HepG2 (cell line): Measurements from ENCODE around the gene JAZF1. TPM values are rescaled to one million over a fixed set of nuclear protein-coding genes. Genes with fewer than 3 reads are reported as not detected.

ENCODE experiments used
- ADNP ChIP-seq: sonication (generic); formaldehyde crosslinking; IDR thresholded peaks from 2 replicates; pipeline ENCODE4 v1.4.0; 2020; ENCODE audit warnings: missing genetic modification reagents
- REXO4 ChIP-seq: sonication (generic); formaldehyde crosslinking; IDR thresholded peaks from 2 replicates; pipeline ENCODE4 v1.8.0; 2022; ENCODE audit warnings: missing genetic modification reagents, mild to moderate bottlenecking, borderline replicate concordance
- SMAD9 ChIP-seq: sonication (generic); formaldehyde crosslinking; IDR thresholded peaks from 2 replicates; pipeline ENCODE4 v1.5.1; 2020; ENCODE audit warnings: mild to moderate bottlenecking, missing genetic modification reagents
- ZNF207 ChIP-seq: fragments of 450-650 bp; IDR thresholded peaks from 2 replicates; pipeline ENCODE4 v1.6.1; 2016; ENCODE audit warnings: antibody characterized with exemption, borderline replicate concordance
- ZNF782 ChIP-seq: sonication (generic); formaldehyde crosslinking; IDR thresholded peaks from 2 replicates; pipeline ENCODE4 v1.4.0; 2020; ENCODE audit warnings: missing genetic modification reagents, mild to moderate bottlenecking, borderline replicate concordance
- polyA plus RNA-seq, 8 experiments: library from polyadenylated mRNA; depleted of rRNA in 3 of 8; stranded (reverse) in 7 of 8; unstranded in 1 of 8; fragments of >200 nt; fragmentation: Illumina TruSeq in 4 of 8; extraction: Trizol in 4 of 8; gene quantifications; 2 replicates each; pipeline versions ENCODE4 v1.2.1 to v1.2.3, GENCODE V29; 2011 to 2016; ENCODE audit warnings: low read depth in 4 of 8, missing spikeins in 1 of 8, mixed read lengths in 1 of 8; ENCODE audit not compliant: insufficient read depth in 1 of 8
- total RNA-seq, 5 experiments: library from RNA; depleted of rRNA; stranded (reverse); fragments of >200 nt; fragmentation: Illumina TruSeq; extraction: Trizol; gene quantifications; 2 replicates each; pipeline ENCODE4 v1.2.3, GENCODE V29; 2016; ENCODE audit warnings: low read depth in 1 of 5
- TF ChIP-seq, protein P1 (sequence below): sonication (generic); formaldehyde crosslinking; IDR thresholded peaks from 2 replicates; pipeline ENCODE4 v1.4.0; 2020; ENCODE audit warnings: mild to moderate bottlenecking, missing genetic modification reagents
- TF ChIP-seq, protein P2 (sequence below): sonication (generic); formaldehyde crosslinking; IDR thresholded peaks from 2 replicates; pipeline ENCODE4 v1.4.0; 2020; ENCODE audit warnings: missing genetic modification reagents
- TF ChIP-seq, protein P3 (sequence below): sonication (generic); formaldehyde crosslinking; IDR thresholded peaks from 2 replicates; pipeline ENCODE4 v1.8.1; 2023; ENCODE audit warnings: mild to moderate bottlenecking, missing genetic modification reagents, borderline replicate concordance
- TF ChIP-seq, protein P4 (sequence below): sonication (generic); formaldehyde crosslinking; IDR thresholded peaks from 2 replicates; pipeline ENCODE4 v1.4.0; 2020; ENCODE audit warnings: missing genetic modification reagents, borderline replicate concordance
- TF ChIP-seq, protein P5 (sequence below): sonication (generic); formaldehyde crosslinking; IDR thresholded peaks from 2 replicates; pipeline ENCODE4 v1.8.0; 2022; ENCODE audit warnings: mild to moderate bottlenecking, missing genetic modification reagents; ENCODE audit not compliant: insufficient replicate concordance
- TF ChIP-seq, protein P6 (sequence below): sonication (generic); formaldehyde crosslinking; IDR thresholded peaks from 2 replicates; pipeline ENCODE4 v1.4.0; 2020; ENCODE audit warnings: missing genetic modification reagents; ENCODE audit errors: not compliant biosample characterization

The JAZF1 gene
- total and polyA plus RNA-seq, 2 of the 13 experiments (the other 11 are each of a cell fraction or from before 2014, with no cell fraction given), result not detected

DNA sequence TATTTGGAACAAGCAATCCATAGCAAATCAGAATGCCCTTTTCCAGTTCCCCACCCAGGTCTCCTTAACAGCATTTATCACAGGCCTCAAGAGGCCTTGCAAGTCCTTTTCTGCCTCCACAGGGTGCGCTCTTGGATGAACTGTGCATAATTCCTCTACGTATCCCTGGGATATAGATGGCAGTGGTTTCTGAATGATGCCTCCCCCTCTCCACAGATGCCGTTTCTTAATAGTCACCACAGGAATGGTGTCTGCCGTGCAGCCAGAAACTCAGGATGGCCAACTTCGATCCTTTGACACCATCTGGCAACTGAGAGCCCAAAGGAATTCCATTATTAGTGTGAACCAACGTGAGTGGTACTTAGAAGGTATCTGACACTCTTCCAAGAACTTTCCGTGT lies 43.1 kb downstream of the JAZF1 start (continued):
- TF ChIP-seq, protein P1, sequence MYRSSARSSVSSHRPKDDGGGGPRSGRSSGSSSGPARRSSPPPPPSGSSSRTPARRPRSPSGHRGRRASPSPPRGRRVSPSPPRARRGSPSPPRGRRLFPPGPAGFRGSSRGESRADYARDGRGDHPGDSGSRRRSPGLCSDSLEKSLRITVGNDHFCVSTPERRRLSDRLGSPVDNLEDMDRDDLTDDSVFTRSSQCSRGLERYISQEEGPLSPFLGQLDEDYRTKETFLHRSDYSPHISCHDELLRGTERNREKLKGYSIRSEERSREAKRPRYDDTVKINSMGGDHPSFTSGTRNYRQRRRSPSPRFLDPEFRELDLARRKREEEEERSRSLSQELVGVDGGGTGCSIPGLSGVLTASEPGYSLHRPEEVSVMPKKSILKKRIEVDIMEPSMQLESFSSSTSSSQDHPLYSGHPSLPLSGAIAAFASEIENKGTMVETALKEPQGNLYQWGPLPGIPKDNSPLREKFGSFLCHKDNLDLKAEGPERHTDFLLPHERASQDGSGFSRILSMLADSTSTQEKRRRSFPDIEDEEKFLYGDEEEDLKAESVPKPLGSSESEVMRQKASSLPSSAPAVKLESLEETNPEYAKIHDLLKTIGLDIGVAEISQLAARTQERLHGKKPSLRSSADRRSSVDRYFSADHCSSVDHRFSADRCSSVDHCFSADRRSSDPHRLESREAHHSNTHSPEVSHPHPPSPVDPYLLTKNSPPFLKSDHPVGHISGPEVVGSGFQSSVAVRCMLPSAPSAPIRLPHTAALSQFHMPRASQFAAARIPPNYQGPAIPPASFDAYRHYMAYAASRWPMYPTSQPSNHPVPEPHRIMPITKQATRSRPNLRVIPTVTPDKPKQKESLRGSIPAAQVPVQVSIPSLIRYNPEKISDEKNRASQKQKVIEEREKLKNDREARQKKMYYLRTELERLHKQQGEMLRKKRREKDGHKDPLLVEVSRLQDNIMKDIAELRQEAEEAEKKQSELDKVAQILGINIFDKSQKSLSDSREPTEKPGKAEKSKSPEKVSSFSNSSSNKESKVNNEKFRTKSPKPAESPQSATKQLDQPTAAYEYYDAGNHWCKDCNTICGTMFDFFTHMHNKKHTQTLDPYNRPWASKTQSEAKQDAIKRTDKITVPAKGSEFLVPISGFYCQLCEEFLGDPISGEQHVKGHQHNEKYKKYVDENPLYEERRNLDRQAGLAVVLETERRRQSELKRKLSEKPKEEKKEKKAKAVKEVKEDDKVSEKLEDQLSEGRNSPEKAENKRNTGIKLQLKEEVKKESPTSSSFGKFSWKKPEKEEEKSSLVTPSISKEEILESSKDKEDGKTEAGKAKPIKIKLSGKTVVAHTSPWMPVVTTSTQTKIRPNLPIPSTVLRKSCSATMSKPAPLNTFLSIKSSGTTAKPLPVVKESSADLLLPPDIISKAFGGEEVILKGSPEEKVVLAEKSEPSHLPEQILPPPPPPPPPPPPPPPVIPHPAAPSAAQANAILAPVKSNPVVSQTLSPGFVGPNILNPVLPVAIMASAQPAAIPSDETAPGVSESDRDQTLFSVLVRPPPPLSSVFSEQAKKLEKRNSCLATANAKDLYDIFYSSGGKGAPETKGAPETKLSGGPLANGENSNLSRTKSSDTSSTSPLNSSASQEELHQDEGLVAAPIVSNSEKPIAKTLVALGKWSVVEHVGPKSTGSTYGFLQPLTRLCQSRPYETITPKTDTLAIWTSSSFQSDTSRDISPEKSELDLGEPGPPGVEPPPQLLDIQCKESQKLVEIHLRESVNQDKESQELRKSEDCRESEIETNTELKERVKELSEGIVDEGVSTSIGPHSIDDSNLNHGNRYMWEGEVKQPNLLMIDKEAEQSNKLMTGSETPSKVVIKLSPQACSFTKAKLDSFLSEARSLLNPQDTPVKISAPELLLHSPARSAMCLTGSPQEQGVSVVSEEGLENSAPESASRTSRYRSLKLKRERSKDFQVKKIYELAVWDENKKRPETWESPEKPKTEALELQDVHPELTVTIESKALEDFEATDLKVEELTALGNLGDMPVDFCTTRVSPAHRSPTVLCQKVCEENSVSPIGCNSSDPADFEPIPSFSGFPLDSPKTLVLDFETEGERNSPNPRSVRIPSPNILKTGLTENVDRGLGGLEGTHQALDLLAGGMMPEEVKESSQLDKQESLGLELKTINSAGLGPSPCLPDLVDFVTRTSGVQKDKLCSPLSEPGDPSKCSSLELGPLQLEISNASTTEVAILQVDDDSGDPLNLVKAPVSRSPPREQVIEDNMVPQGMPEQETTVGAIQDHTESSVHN (CRISPR knock-in tag), result no peak
- TF ChIP-seq ZNF207 (no peak), ADNP (CRISPR knock-in tag) (no peak), SMAD9 (CRISPR knock-in tag) (no peak), REXO4 (CRISPR knock-in tag) (no peak), ZNF782 (no peak)
- TF ChIP-seq, protein P2, sequence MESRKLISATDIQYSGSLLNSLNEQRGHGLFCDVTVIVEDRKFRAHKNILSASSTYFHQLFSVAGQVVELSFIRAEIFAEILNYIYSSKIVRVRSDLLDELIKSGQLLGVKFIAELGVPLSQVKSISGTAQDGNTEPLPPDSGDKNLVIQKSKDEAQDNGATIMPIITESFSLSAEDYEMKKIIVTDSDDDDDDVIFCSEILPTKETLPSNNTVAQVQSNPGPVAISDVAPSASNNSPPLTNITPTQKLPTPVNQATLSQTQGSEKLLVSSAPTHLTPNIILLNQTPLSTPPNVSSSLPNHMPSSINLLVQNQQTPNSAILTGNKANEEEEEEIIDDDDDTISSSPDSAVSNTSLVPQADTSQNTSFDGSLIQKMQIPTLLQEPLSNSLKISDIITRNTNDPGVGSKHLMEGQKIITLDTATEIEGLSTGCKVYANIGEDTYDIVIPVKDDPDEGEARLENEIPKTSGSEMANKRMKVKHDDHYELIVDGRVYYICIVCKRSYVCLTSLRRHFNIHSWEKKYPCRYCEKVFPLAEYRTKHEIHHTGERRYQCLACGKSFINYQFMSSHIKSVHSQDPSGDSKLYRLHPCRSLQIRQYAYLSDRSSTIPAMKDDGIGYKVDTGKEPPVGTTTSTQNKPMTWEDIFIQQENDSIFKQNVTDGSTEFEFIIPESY (CRISPR knock-in tag), result no peak
- TF ChIP-seq, protein P3, sequence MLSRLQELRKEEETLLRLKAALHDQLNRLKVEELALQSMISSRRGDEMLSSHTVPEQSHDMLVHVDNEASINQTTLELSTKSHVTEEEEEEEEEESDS (CRISPR knock-in tag), result no peak
- TF ChIP-seq, protein P4, sequence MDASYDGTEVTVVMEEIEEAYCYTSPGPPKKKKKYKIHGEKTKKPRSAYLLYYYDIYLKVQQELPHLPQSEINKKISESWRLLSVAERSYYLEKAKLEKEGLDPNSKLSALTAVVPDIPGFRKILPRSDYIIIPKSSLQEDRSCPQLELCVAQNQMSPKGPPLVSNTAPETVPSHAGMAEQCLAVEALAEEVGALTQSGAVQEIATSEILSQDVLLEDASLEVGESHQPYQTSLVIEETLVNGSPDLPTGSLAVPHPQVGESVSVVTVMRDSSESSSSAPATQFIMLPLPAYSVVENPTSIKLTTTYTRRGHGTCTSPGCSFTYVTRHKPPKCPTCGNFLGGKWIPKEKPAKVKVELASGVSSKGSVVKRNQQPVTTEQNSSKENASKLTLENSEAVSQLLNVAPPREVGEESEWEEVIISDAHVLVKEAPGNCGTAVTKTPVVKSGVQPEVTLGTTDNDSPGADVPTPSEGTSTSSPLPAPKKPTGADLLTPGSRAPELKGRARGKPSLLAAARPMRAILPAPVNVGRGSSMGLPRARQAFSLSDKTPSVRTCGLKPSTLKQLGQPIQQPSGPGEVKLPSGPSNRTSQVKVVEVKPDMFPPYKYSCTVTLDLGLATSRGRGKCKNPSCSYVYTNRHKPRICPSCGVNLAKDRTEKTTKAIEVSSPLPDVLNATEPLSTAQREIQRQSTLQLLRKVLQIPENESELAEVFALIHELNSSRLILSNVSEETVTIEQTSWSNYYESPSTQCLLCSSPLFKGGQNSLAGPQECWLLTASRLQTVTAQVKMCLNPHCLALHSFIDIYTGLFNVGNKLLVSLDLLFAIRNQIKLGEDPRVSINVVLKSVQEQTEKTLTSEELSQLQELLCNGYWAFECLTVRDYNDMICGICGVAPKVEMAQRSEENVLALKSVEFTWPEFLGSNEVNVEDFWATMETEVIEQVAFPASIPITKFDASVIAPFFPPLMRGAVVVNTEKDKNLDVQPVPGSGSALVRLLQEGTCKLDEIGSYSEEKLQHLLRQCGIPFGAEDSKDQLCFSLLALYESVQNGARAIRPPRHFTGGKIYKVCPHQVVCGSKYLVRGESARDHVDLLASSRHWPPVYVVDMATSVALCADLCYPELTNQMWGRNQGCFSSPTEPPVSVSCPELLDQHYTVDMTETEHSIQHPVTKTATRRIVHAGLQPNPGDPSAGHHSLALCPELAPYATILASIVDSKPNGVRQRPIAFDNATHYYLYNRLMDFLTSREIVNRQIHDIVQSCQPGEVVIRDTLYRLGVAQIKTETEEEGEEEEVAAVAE (CRISPR knock-in tag), result no peak
- TF ChIP-seq, protein P5, sequence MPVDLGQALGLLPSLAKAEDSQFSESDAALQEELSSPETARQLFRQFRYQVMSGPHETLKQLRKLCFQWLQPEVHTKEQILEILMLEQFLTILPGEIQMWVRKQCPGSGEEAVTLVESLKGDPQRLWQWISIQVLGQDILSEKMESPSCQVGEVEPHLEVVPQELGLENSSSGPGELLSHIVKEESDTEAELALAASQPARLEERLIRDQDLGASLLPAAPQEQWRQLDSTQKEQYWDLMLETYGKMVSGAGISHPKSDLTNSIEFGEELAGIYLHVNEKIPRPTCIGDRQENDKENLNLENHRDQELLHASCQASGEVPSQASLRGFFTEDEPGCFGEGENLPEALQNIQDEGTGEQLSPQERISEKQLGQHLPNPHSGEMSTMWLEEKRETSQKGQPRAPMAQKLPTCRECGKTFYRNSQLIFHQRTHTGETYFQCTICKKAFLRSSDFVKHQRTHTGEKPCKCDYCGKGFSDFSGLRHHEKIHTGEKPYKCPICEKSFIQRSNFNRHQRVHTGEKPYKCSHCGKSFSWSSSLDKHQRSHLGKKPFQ (CRISPR knock-in tag), result no peak
- TF ChIP-seq, protein P6, sequence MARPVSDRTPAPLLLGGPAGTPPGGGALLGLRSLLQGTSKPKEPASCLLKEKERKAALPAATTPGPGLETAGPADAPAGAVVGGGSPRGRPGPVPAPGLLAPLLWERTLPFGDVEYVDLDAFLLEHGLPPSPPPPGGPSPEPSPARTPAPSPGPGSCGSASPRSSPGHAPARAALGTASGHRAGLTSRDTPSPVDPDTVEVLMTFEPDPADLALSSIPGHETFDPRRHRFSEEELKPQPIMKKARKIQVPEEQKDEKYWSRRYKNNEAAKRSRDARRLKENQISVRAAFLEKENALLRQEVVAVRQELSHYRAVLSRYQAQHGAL (CRISPR knock-in tag), result no peak
